MM.1S (cell line): ENCODE measurements around the gene GLIPR2.

ENCODE experiments used
- DNase-seq: peaks from one replicate; pipeline ENCODE4 v3.0.0-alpha.2; 2015
- H2AFZ ChIP-seq: fragments of 300-600 bp; sonication (generic); 2 replicates; pipeline ENCODE4 v1.6.0; 2016; ENCODE audit warnings: antibody characterized with exemption, low read length
- H3F3A ChIP-seq: fragments of 300-600 bp; sonication (generic); 2 replicates; pipeline ENCODE4 v1.6.1; 2016; ENCODE audit warnings: mild to moderate bottlenecking, antibody characterized with exemption, low read length, moderate library complexity, mixed read lengths; ENCODE audit not compliant: insufficient read depth
- H3K27ac ChIP-seq: fragments of 300-600 bp; sonication (generic); 2 replicates; pipeline ENCODE4 v1.5.1; 2016; ENCODE audit warnings: mild to moderate bottlenecking, low read length
- H3K27me3 ChIP-seq: fragments of 300-600 bp; sonication (generic); replicated peaks from 2 replicates; pipeline ENCODE4 v1.6.0; 2016; ENCODE audit warnings: low read length; ENCODE audit not compliant: insufficient read depth
- H3K36me3 ChIP-seq: fragments of 300-600 bp; sonication (generic); replicated peaks from 2 replicates; pipeline ENCODE4 v1.6.1; 2016; ENCODE audit warnings: mild to moderate bottlenecking, low read length, mixed read lengths; ENCODE audit not compliant: insufficient read depth
- H3K4me1 ChIP-seq: fragments of 300-600 bp; sonication (generic); 2 replicates; pipeline ENCODE4 v1.6.1; 2016; ENCODE audit warnings: low read length, mixed read lengths
- H3K4me2 ChIP-seq: fragments of 300-600 bp; sonication (generic); 2 replicates; pipeline ENCODE4 v1.6.0; 2016; ENCODE audit warnings: low read depth, low read length
- H3K4me3 ChIP-seq: fragments of 300-600 bp; sonication (generic); 2 replicates; pipeline ENCODE4 v1.5.1; 2016; ENCODE audit warnings: low read length, mixed read lengths
- H3K79me2 ChIP-seq: fragments of 300-600 bp; sonication (generic); 2 replicates; pipeline ENCODE4 v1.6.1; 2016; ENCODE audit warnings: mixed run types, low read length, mixed read lengths
- H3K9ac ChIP-seq: fragments of 300-600 bp; sonication (generic); 2 replicates; pipeline ENCODE4 v1.6.1; 2016; ENCODE audit warnings: low read length, mixed read lengths
- H3K9me2 ChIP-seq: fragments of 300-600 bp; sonication (generic); replicated peaks from 2 replicates; pipeline ENCODE4 v1.6.1; 2016; ENCODE audit warnings: mild to moderate bottlenecking, low read length, mixed read lengths; ENCODE audit not compliant: insufficient read depth
- H3K9me3 ChIP-seq: fragments of 300-600 bp; sonication (generic); replicated peaks from 2 replicates; pipeline ENCODE4 v1.6.1; 2016; ENCODE audit warnings: mild to moderate bottlenecking, low read length, mixed read lengths; ENCODE audit not compliant: insufficient read depth
- H4K20me1 ChIP-seq: fragments of 300-600 bp; sonication (generic); 2 replicates; pipeline ENCODE4 v1.6.1; 2016; ENCODE audit warnings: mild to moderate bottlenecking, low read length, moderate library complexity, mixed read lengths; ENCODE audit not compliant: insufficient read depth
- EZH2 ChIP-seq: fragments of 300-600 bp; sonication (generic); optimal IDR thresholded peaks from 2 replicates; pipeline ENCODE3; 2017; ENCODE audit warnings: low read depth, mild to moderate bottlenecking, antibody characterized with exemption, low read length, mixed read lengths
- EZH2phosphoT487 ChIP-seq: fragments of 300-600 bp; sonication (generic); IDR thresholded peaks from 2 replicates; pipeline ENCODE4 v1.6.1; 2018; ENCODE audit warnings: antibody characterized with exemption, low read length
- TF ChIP-seq, protein P1 (sequence below): fragments of 300-600 bp; sonication (generic); IDR thresholded peaks from 2 replicates; pipeline ENCODE4 v1.5.1; 2016; ENCODE audit warnings: antibody characterized with exemption, low read length, mixed read lengths

The GLIPR2 gene

DNA sequence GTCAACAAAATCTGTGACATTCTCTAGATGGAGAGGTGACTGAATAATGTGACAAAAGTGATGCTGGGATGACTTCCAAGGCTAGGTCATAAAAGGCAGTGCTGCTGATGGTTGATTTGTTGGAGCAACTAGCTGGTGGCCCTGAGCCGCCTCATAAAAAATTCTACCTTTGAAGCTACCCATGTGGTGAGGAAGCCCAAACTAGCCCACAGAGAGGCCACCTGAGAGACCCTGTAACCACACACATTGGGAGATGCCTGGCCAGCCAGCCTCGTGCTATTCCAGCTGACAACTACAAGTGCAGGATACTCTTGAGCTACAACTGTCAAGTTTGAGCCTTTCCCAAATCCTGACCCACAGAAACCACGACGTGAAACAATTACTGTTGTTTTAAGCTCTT is 76.9 kb downstream of the GLIPR2 start:
- peaks cover 11% of the 10 kb centered on the region; the same call in 1 of the 2 replicates for H3K36me3 ChIP-seq
- no peaks in the 10 kb centered on the region for H3K27me3 ChIP-seq
- no peak overlapping the region for H2AFZ ChIP-seq
- no peaks in the 10 kb centered on the region for H3F3A ChIP-seq
- DNase-seq, result no peak
- H3K27ac ChIP-seq, result no peak overlapping the region
- no peak overlapping the region for H3K9ac ChIP-seq
- H3K4me3 ChIP-seq, result no peak overlapping the region
- no peaks in the 10 kb centered on the region for H3K4me1 ChIP-seq
- H3K4me2 ChIP-seq, result no peak overlapping the region
- TF ChIP-seq EZH2phosphoT487, result no peak
- TF ChIP-seq EZH2, result no peak
- TF ChIP-seq, protein P1, sequence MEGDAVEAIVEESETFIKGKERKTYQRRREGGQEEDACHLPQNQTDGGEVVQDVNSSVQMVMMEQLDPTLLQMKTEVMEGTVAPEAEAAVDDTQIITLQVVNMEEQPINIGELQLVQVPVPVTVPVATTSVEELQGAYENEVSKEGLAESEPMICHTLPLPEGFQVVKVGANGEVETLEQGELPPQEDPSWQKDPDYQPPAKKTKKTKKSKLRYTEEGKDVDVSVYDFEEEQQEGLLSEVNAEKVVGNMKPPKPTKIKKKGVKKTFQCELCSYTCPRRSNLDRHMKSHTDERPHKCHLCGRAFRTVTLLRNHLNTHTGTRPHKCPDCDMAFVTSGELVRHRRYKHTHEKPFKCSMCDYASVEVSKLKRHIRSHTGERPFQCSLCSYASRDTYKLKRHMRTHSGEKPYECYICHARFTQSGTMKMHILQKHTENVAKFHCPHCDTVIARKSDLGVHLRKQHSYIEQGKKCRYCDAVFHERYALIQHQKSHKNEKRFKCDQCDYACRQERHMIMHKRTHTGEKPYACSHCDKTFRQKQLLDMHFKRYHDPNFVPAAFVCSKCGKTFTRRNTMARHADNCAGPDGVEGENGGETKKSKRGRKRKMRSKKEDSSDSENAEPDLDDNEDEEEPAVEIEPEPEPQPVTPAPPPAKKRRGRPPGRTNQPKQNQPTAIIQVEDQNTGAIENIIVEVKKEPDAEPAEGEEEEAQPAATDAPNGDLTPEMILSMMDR, result no peak
- H3K9me2 ChIP-seq, result no peaks in the 10 kb centered on the region
- peaks cover 48% of the 10 kb centered on the region for H3K79me2 ChIP-seq
- peaks cover 33% of the 10 kb centered on the region for H4K20me1 ChIP-seq
- H3K9me3 ChIP-seq, result no peaks in the 10 kb centered on the region
